CD4-positive, alpha-beta T cell treated with Interleukin-21 for 1 hour (primary cell): ENCODE measurements around the gene TTC17.

Experiments used
- DNase-seq: peaks from one replicate; pipeline ENCODE4 v3.0.0-alpha.2; 2020

The TTC17 gene

GRCh38 chr11:43542750-43543712 lies 184.3 kb downstream of the TTC17 start:
- no peak for DNase-seq
